Endothelial cell of umbilical vein (primary cell): ENCODE results near the gene LITAFD. TPM values are rescaled to one million over a fixed set of nuclear protein-coding genes. Genes with fewer than 3 reads are reported as not detected.

Experiments
- BruUV-seq: library from RNA; stranded (reverse); fragments of 400-500 nt; replicated peaks from 2 replicates; lab custom pipeline; 2021; lab: Mats Ljungman, UMichigan
- CTCF ChIA-PET: fragments of 300-600, 350-600 bp; sonication (Branson Sonifier 250); formaldehyde crosslinking; loops from one replicate; lab custom pipeline; 2021; ENCODE audit warnings: antibody characterized with exemption, inconsistent platforms; lab: Charles Lee
- POLR2A ChIA-PET: fragments of 300-600, 350-600 bp; sonication (Branson Sonifier 250); formaldehyde crosslinking; loops from one replicate; lab custom pipeline; 2021; ENCODE audit warnings: antibody characterized with exemption, inconsistent platforms; lab: Charles Lee
- DNase-seq: peaks from one replicate; pipeline ENCODE4 v3.0.0-alpha.2; 2011; ENCODE audit warnings: low read depth, low spot score
- FAIRE-seq: peaks from 2 replicates; lab custom pipeline; 2011; peaks lifted over from hg19 to GRCh38; lab: Jason Lieb, UNC
- H2AFZ ChIP-seq: 2 replicates; pipeline ENCODE4 v1.6.0; 2012; ENCODE audit warnings: low read depth, low read length, control low read depth, inconsistent platforms
- H3K27ac ChIP-seq: 2 replicates; pipeline ENCODE4 v1.5.1; 2011; ENCODE audit warnings: low read depth, mild to moderate bottlenecking, control low read depth, low read length, moderate library complexity; ENCODE audit not compliant: insufficient read depth
- H3K27me3 ChIP-seq, 2 experiments: 2 replicates each; pipeline versions ENCODE4 v1.6.0 to v1.6.1; 2011; ENCODE audit warnings: low read length in 2 of 2, mixed read lengths in 1 of 2; ENCODE audit not compliant: control insufficient read depth in 2 of 2, insufficient read depth in 2 of 2
- H3K36me3 ChIP-seq, 2 experiments: 2 replicates in 1 of 2; 3 replicates in 1 of 2; pipeline ENCODE4 v1.5.1; 2011; ENCODE audit warnings: low read length in 2 of 2, mild to moderate bottlenecking in 1 of 2, moderate library complexity in 1 of 2; ENCODE audit not compliant: control insufficient read depth in 2 of 2, insufficient read depth in 2 of 2; ENCODE audit errors: extremely low read depth in 1 of 2
- H3K4me1 ChIP-seq: 3 replicates; pipeline ENCODE4 v1.5.1; 2011; ENCODE audit warnings: mild to moderate bottlenecking, low read length; ENCODE audit not compliant: control insufficient read depth, insufficient read depth; ENCODE audit errors: extremely low read depth
- H3K4me2 ChIP-seq: 2 replicates; pipeline ENCODE4 v1.6.1; 2011; ENCODE audit warnings: low read length, control low read depth, mixed read lengths; ENCODE audit not compliant: insufficient read depth
- H3K4me3 ChIP-seq, 3 experiments: fragments of 200-600 bp in 1 of 3; sonication (generic), shearing (Covaris generic) in 1 of 3; replicated peaks in 1 of 3; 2 replicates each; pipeline ENCODE4 v1.5.1; 2011 to 2016; ENCODE audit warnings: control low read depth in 3 of 3, low read length in 3 of 3, mild to moderate bottlenecking in 2 of 3, inconsistent platforms in 1 of 3, low read depth in 1 of 3, moderate library complexity in 1 of 3; ENCODE audit not compliant: insufficient read depth in 1 of 3
- H3K79me2 ChIP-seq: 2 replicates; pipeline ENCODE4 v1.6.0; 2012; ENCODE audit warnings: low read length, inconsistent platforms; ENCODE audit not compliant: control insufficient read depth, insufficient read depth
- H3K9ac ChIP-seq: replicated peaks from 2 replicates; pipeline ENCODE3; 2011; ENCODE audit warnings: low read length, control low read depth; ENCODE audit not compliant: insufficient read depth; ENCODE audit errors: extremely low read depth
- H3K9me1 ChIP-seq: replicated peaks from 3 replicates; pipeline ENCODE4 v1.6.0; 2011; ENCODE audit warnings: mild to moderate bottlenecking, low read length; ENCODE audit not compliant: control insufficient read depth, insufficient read depth; ENCODE audit errors: extremely low read depth
- H3K9me3 ChIP-seq: replicated peaks from 2 replicates; pipeline ENCODE4 v1.5.1; 2012; ENCODE audit warnings: low read length, inconsistent platforms; ENCODE audit not compliant: control insufficient read depth, insufficient read depth
- H4K20me1 ChIP-seq: replicated peaks from 2 replicates; pipeline ENCODE3; 2011; ENCODE audit warnings: mild to moderate bottlenecking, low read length; ENCODE audit not compliant: control insufficient read depth, insufficient read depth; ENCODE audit errors: extremely low read depth
- CTCF ChIP-seq, 2 donors: IDR thresholded peaks; 1 replicate in 1 of 2; 2 replicates in 1 of 2; pipeline ENCODE4 v1.5.1; 2011; ENCODE audit warnings: low read length in 2 of 2, mild to moderate bottlenecking in 2 of 2, moderate library complexity in 2 of 2, control low read depth in 1 of 2, inconsistent platforms in 1 of 2, low read depth in 1 of 2; ENCODE audit not compliant: insufficient read depth in 1 of 2; ENCODE audit errors: extremely low read depth in 1 of 2
- EZH2 ChIP-seq: IDR thresholded peaks from 2 replicates; pipeline ENCODE4 v1.6.1; 2012; ENCODE audit warnings: borderline replicate concordance, low read depth, mild to moderate bottlenecking, moderate library complexity, low read length, inconsistent platforms; ENCODE audit not compliant: severe bottlenecking
- FOS ChIP-seq: IDR thresholded peaks from 2 replicates; pipeline ENCODE4 v1.6.1; 2011; ENCODE audit warnings: mild to moderate bottlenecking, low read length, moderate library complexity, borderline replicate concordance; ENCODE audit not compliant: insufficient read depth
- GATA2 ChIP-seq: IDR thresholded peaks from 2 replicates; pipeline ENCODE4 v1.7.0; 2011; ENCODE audit warnings: low read depth, mild to moderate bottlenecking, moderate library complexity, mixed read lengths, low read length; ENCODE audit not compliant: insufficient read length, insufficient read depth
- JUN ChIP-seq: IDR thresholded peaks from 2 replicates; pipeline ENCODE4 v1.6.1; 2011; ENCODE audit warnings: borderline replicate concordance, low read depth; ENCODE audit not compliant: insufficient read length, insufficient read depth
- MAX ChIP-seq: IDR thresholded peaks from 2 replicates; pipeline ENCODE4 v1.6.1; 2011; ENCODE audit not compliant: insufficient read depth, insufficient read length
- MYC ChIP-seq: IDR thresholded peaks from one replicate; pipeline ENCODE4 v1.6.1; 2011; ENCODE audit warnings: mild to moderate bottlenecking, low read depth, low read length
- POLR2A ChIP-seq: IDR thresholded peaks from 2 replicates; pipeline ENCODE4 v1.6.1; 2012; ENCODE audit warnings: low read depth, mild to moderate bottlenecking, control low read depth, low read length
- POLR2AphosphoS5 ChIP-seq: IDR thresholded peaks from 2 replicates; pipeline ENCODE4 v1.6.1; 2012; ENCODE audit warnings: low read depth, mild to moderate bottlenecking, control low read depth, low read length, moderate library complexity; ENCODE audit not compliant: insufficient read depth
- dilution Hi-C: fragments of 300-500 bp; cut with MboI; formaldehyde crosslinking; loops from one replicate; pipeline ENCODE4 v1.15.0; 2019; ENCODE audit warnings: low sequenced_read_pairs; ENCODE audit not compliant: extremely low pct_ligation_motif_present
- intact Hi-C: fragments of 100-400 bp; cut with micrococcal nuclease; formaldehyde crosslinking; loops from one replicate; pipeline ENCODE4 v1.10.0; 2022
- polyA plus RNA-seq, 4 experiments: library from polyadenylated mRNA; depleted of rRNA in 3 of 4; stranded (reverse) in 3 of 4; unstranded in 1 of 4; fragments of >200 nt; gene quantifications; 2 replicates each; pipeline versions ENCODE4 v1.2.1 to v1.2.3, GENCODE V29; 2011 to 2012; ENCODE audit warnings: missing spikeins in 1 of 4
- total RNA-seq: library from RNA; stranded (reverse); gene quantifications from 2 replicates; pipeline ENCODE4 v1.2.3, GENCODE V29; 2021

The LITAFD gene
- total and polyA plus RNA-seq, 2 donors (not counting 3 experiments of a cell fraction or from before 2014, with no cell fraction given), result not detected

- intact Hi-C loops, result no loop called here
- Histone ChIP-seq H3K79me2 (peaks cover 29% of the 10 kb centered on the region), H3K36me3 (peaks cover 15 to 29% of the 10 kb centered on the region in 2 experiments), H2AFZ (no peak overlapping the region), H3K9me3 (no peaks in the 10 kb centered on the region), H3K9me1 (no peaks in the 10 kb centered on the region), H3K4me1 (no peaks in the 10 kb centered on the region), H3K27me3 (no peaks in the 10 kb centered on the region), H3K9ac (no peak overlapping the region), H3K27ac (no peak overlapping the region), H4K20me1 (peaks cover 6% of the 10 kb centered on the region), H3K4me2 (no peak overlapping the region), H3K4me3 (no peak overlapping the region)
- no TSS peak for BruUV-seq
- ChIA-PET POLR2A (no interaction called here), CTCF (no interaction called here)
- dilution Hi-C loops, result no loop called here
- no peak for FAIRE-seq
- no peak for TF ChIP-seq JUN
- TF ChIP-seq CTCF (IDR thresholded peaks at IDR 0.05; ENCODE audit: extremely low read depth in 1 of 2, insufficient read depth in 1 of 2, low read depth in 1 of 2, low read length in 2 of 2), result no peak
- DNase-seq, result no peak
These were observed 37.8 kb downstream of the LITAFD start for GRCh38 chr16:8919934-8920462.

- Histone ChIP-seq H3K27me3 (no peaks in the 10 kb centered on the region), H3K4me2 (no peak overlapping the region), H3K4me3 (no peak overlapping the region), H3K79me2 (peaks cover 36% of the 10 kb centered on the region), H3K9me1 (no peaks in the 10 kb centered on the region), H2AFZ (no peak overlapping the region), H3K4me1 (no peaks in the 10 kb centered on the region), H3K27ac (no peak overlapping the region), H4K20me1 (peaks cover 7% of the 10 kb centered on the region), H3K36me3 (peaks cover 11 to 27% of the 10 kb centered on the region in 2 experiments), H3K9ac (no peak overlapping the region), H3K9me3 (no peaks in the 10 kb centered on the region)
- DNase-seq (no peak), FAIRE-seq (peak; percentile 21)
- no TSS peak for BruUV-seq
- TF ChIP-seq MYC (no peak), EZH2 (no peak), JUN (no peak), POLR2AphosphoS5 (no peak), POLR2A (no peak), MAX (no peak), CTCF (IDR thresholded peaks at IDR 0.05; ENCODE audit: extremely low read depth in 1 of 2, insufficient read depth in 1 of 2, low read depth in 1 of 2, low read length in 2 of 2) (no peak), GATA2 (no peak), FOS (no peak)
- ChIA-PET CTCF (no interaction called here), POLR2A (no interaction called here)
- intact Hi-C loops, result no loop called here
- dilution Hi-C loops, result no loop called here
These were observed 38.6 kb downstream of the LITAFD start for GRCh38 chr16:8920645-8921346.
